Esophagus squamous epithelium (tissue), 5 donors: ENCODE data around the gene MRPS31. TPM values are rescaled to one million over a fixed set of nuclear protein-coding genes. Genes with fewer than 3 reads are reported as not detected.
A peak's percentile ranks its signal among the peaks of the same experiment; 100 is the strongest.

Experiments
- DNase-seq: peaks from one replicate; lab custom pipeline; 2025; lab: John Stamatoyannopoulos, UW
- H3K27ac ChIP-seq, 4 donors: fragments of 200-600 bp; sonication (generic); one replicate each; pipeline ENCODE4 v1.5.1; 2016 to 2019; ENCODE audit warnings: mild to moderate bottlenecking in 1 of 4
- H3K27me3 ChIP-seq, 4 donors: fragments of 200-600 bp; sonication (generic); 1 replicate in 3 of 4; 2 replicates in 1 of 4; pipeline versions ENCODE4 v1.5.1 to v1.6.0; 2017 to 2021; ENCODE audit warnings: antibody characterized with exemption in 1 of 4
- H3K36me3 ChIP-seq, 3 donors: fragments of 200-600 bp; sonication (generic); one replicate each; pipeline ENCODE4 v1.5.1; 2016 to 2019
- H3K4me1 ChIP-seq, 3 donors: fragments of 200-600 bp; sonication (generic); one replicate each; pipeline ENCODE4 v1.5.1; 2017 to 2019
- H3K4me3 ChIP-seq, 4 donors: fragments of 200-600 bp; sonication (generic); 1 replicate in 3 of 4; 2 replicates in 1 of 4; pipeline ENCODE4 v1.5.1; 2016 to 2019; ENCODE audit warnings: mild to moderate bottlenecking in 2 of 4, moderate library complexity in 1 of 4
- H3K9me3 ChIP-seq, 3 donors: fragments of 200-600 bp; sonication (generic); one replicate each; pipeline ENCODE4 v1.5.1; 2016 to 2019
- CTCF ChIP-seq, 6 experiments: fragments of 450-650 bp in 4 of 6; fragments of 200-600 bp in 2 of 6; sonication (generic) in 2 of 6; IDR thresholded peaks; one replicate each; pipeline ENCODE4 v1.5.1; 2016 to 2019; ENCODE audit warnings: antibody characterized with exemption in 6 of 6, mild to moderate bottlenecking in 4 of 6, moderate library complexity in 4 of 6
- POLR2A ChIP-seq, 4 donors: fragments of 450-650 bp; IDR thresholded peaks; one replicate each; pipeline ENCODE4 v1.6.1; 2017; ENCODE audit warnings: antibody characterized with exemption in 4 of 4, mild to moderate bottlenecking in 4 of 4, moderate library complexity in 3 of 4
- WGBS, 2 donors: methylation state at CpG; one replicate each; pipeline ENCODE4 v1.1.5; 2018; 5-methylcytosine and 5-hydroxymethylcytosine counted together
- intact Hi-C: fragments of 100-400 bp; cut with DNase I; formaldehyde crosslinking; loops from one replicate; pipeline ENCODE4 v1.15.0; 2022
- total RNA-seq, 4 donors: library from RNA; depleted of rRNA; stranded (reverse); fragments of >200 nt; gene quantifications; one replicate each; pipeline ENCODE4 v1.1.0, GENCODE V29; 2016
- donor health status: DM: yes; HTN: yes; CAD: no.

The MRPS31 gene
- total RNA-seq, 4 donors from 2014 or later = 8.8 to 24.2 (median 18.0) TPM

- H3K4me1 ChIP-seq = no peaks in the 10 kb centered on the region
- intact Hi-C loops = no loop called here
- H3K27ac ChIP-seq = no peak overlapping the region
- H3K4me3 ChIP-seq = no peak overlapping the region
- WGBS, 2 donors = 72 to 79% methylated on average over 2 to 5 of the region's 7 CpGs
- TF ChIP-seq CTCF (IDR thresholded peaks at IDR 0.05) = peak in 2 of 6 experiments; percentile 32 to 46
- TF ChIP-seq POLR2A (IDR thresholded peaks at IDR 0.05) = no peak
- peaks cover 0 to 4% (median 0%) of the 10 kb centered on the region in 3 donors for H3K9me3 ChIP-seq
- H3K27me3 ChIP-seq = no peaks in the 10 kb centered on the region
- no peak for DNase-seq
- H3K36me3 ChIP-seq = peaks cover 0 to 56% (median 3%) of the 10 kb centered on the region in 3 donors
These were observed 42.9 kb upstream of the MRPS31 start for GRCh38 chr13:40813667-40814454.

GRCh38 chr13:40812724-40813445 is 41.9 kb upstream of the MRPS31 start:
- Histone ChIP-seq H3K36me3 (peaks cover 0 to 66% (median 3%) of the 10 kb centered on the region in 3 donors), H3K27me3 (no peaks in the 10 kb centered on the region), H3K4me1 (no peaks in the 10 kb centered on the region), H3K27ac (no peak overlapping the region), H3K9me3 (peaks cover 0 to 4% (median 0%) of the 10 kb centered on the region in 3 donors), H3K4me3 (no peak overlapping the region)
- intact Hi-C loops = no loop called here
- 100% methylated on average over 1 of the region's 6 CpGs for WGBS, 2 donors
- TF ChIP-seq POLR2A (IDR thresholded peaks at IDR 0.05) (no peak), CTCF (IDR thresholded peaks at IDR 0.05) (no peak)
- DNase-seq = no peak

- intact Hi-C loops = no loop called here
- 86 to 87% methylated on average over 4 of the region's 4 CpGs for WGBS, 2 donors
- H3K9me3 ChIP-seq = peaks cover 0 to 4% (median 0%) of the 10 kb centered on the region in 3 donors
- DNase-seq = no peak
- H3K27me3 ChIP-seq = no peaks in the 10 kb centered on the region
- no peak overlapping the region for H3K27ac ChIP-seq
- no peak overlapping the region for H3K4me3 ChIP-seq
- TF ChIP-seq POLR2A (IDR thresholded peaks at IDR 0.05) (no peak), CTCF (IDR thresholded peaks at IDR 0.05) (no peak)
- H3K4me1 ChIP-seq = no peaks in the 10 kb centered on the region
- peaks cover 0 to 73% (median 3%) of the 10 kb centered on the region in 3 donors for H3K36me3 ChIP-seq
These were observed 41.1 kb upstream of the MRPS31 start for GRCh38 chr13:40812102-40812501.

- 83 to 92% methylated on average over 5 of the region's 5 CpGs for WGBS, 2 donors
- H3K4me1 ChIP-seq = no peaks in the 10 kb centered on the region
- TF ChIP-seq CTCF (IDR thresholded peaks at IDR 0.05) (no peak), POLR2A (IDR thresholded peaks at IDR 0.05) (no peak)
- no peaks in the 10 kb centered on the region for H3K27me3 ChIP-seq
- no peak overlapping the region for H3K4me3 ChIP-seq
- intact Hi-C loops = no loop called here
- no peak for DNase-seq
- H3K27ac ChIP-seq = no peak overlapping the region
- H3K36me3 ChIP-seq = peaks cover 0 to 89% (median 3%) of the 10 kb centered on the region in 3 donors
- H3K9me3 ChIP-seq = no peaks in the 10 kb centered on the region
These were observed 38.5 kb upstream of the MRPS31 start for GRCh38 chr13:40809471-40809870.

GRCh38 chr13:40806241-40806640 is 35.3 kb upstream of the MRPS31 start:
- H3K9me3 ChIP-seq = no peaks in the 10 kb centered on the region
- 75 to 89% methylated on average over 1 of the region's 1 CpG for WGBS, 2 donors
- TF ChIP-seq CTCF (IDR thresholded peaks at IDR 0.05) (no peak), POLR2A (IDR thresholded peaks at IDR 0.05) (no peak)
- H3K27me3 ChIP-seq = no peaks in the 10 kb centered on the region
- DNase-seq = no peak
- H3K36me3 ChIP-seq = peaks cover 0 to 93% (median 3%) of the 10 kb centered on the region in 3 donors
- no peak overlapping the region for H3K4me3 ChIP-seq
- H3K4me1 ChIP-seq = no peaks in the 10 kb centered on the region
- no peak overlapping the region for H3K27ac ChIP-seq
- intact Hi-C loops = no loop called here
